SK-N-SH (cell line): ENCODE data around the gene FAM83F. TPM values are rescaled to one million over a fixed set of nuclear protein-coding genes. Genes with fewer than 3 reads are reported as not detected.

ENCODE experiments used
- CTCF ChIA-PET: fragments of 300-600, 350-600 bp; formaldehyde crosslinking; extraction: SDS; loops from one replicate; lab custom pipeline; 2021; lab: Yijun Ruan, JAX
- POLR2A ChIA-PET: fragments of 350-600 bp; sonication (Branson Sonifier 250); formaldehyde crosslinking; extraction: SDS; loops from one replicate; lab custom pipeline; 2020; ENCODE audit warnings: antibody characterized with exemption, inconsistent platforms; lab: Yijun Ruan, JAX
- DNase-seq: peaks from one replicate; pipeline ENCODE4 v3.0.0; 2012
- H2AFZ ChIP-seq: fragments of 200-600 bp; sonication (generic); 2 replicates; pipeline ENCODE4 v1.8.1; 2016; ENCODE audit warnings: antibody characterized with exemption, mild to moderate bottlenecking, low read depth
- H3F3A ChIP-seq: fragments of 200-600 bp; sonication (generic); replicated peaks from 2 replicates; pipeline ENCODE3; 2016; ENCODE audit warnings: antibody characterized with exemption, mild to moderate bottlenecking; ENCODE audit not compliant: insufficient read depth
- H3K27ac ChIP-seq, 2 experiments: fragments of 200-500 bp in 1 of 2; fragments of 200-600 bp in 1 of 2; sonication (Bioruptor generic) in 1 of 2; sonication (generic), shearing (Covaris generic) in 1 of 2; 2 replicates each; pipeline versions ENCODE4 v1.5.1 to v1.6.1; 2014 to 2016; ENCODE audit warnings: low read depth in 2 of 2, inconsistent platforms in 1 of 2, low read length in 1 of 2, mild to moderate bottlenecking in 1 of 2, mixed read lengths in 1 of 2
- H3K27me3 ChIP-seq: fragments of 200-600 bp; sonication (generic), shearing (Covaris generic); 2 replicates; pipeline ENCODE4 v1.6.1; 2016; ENCODE audit warnings: mixed run types; ENCODE audit not compliant: insufficient read depth
- H3K36me3 ChIP-seq, 2 experiments: fragments of 200-500 bp in 1 of 2; fragments of 200-600 bp in 1 of 2; sonication (Bioruptor generic) in 1 of 2; sonication (generic) in 1 of 2; replicated peaks in 1 of 2; 2 replicates each; pipeline versions ENCODE3 to v1.5.1; 2014 to 2016; ENCODE audit warnings: low read length in 1 of 2, mild to moderate bottlenecking in 1 of 2; ENCODE audit not compliant: insufficient read depth in 2 of 2, control insufficient read depth in 1 of 2
- H3K4me1 ChIP-seq, 2 experiments: fragments of 200-500 bp in 1 of 2; fragments of 200-600 bp in 1 of 2; sonication (Bioruptor generic) in 1 of 2; sonication (generic), shearing (Covaris generic) in 1 of 2; 2 replicates each; pipeline versions ENCODE4 v1.5.1 to v1.6.1; 2014 to 2016; ENCODE audit warnings: low read depth in 1 of 2, low read length in 1 of 2, mixed run types in 1 of 2; ENCODE audit not compliant: insufficient read depth in 2 of 2, control insufficient read depth in 1 of 2
- H3K4me2 ChIP-seq: fragments of 200-600 bp; sonication (generic), shearing (Covaris generic); 2 replicates; pipeline ENCODE4 v1.6.1; 2017; ENCODE audit warnings: mixed run types
- H3K4me3 ChIP-seq, 2 experiments: fragments of 200-500 bp in 1 of 2; fragments of 200-600 bp in 1 of 2; sonication (Bioruptor generic) in 1 of 2; sonication (generic), shearing (Covaris generic) in 1 of 2; 2 replicates each; pipeline versions ENCODE4 v1.5.1 to v1.8.1; 2014 to 2016; ENCODE audit warnings: low read depth in 2 of 2, inconsistent platforms in 1 of 2, low read length in 1 of 2, mild to moderate bottlenecking in 1 of 2, mixed read lengths in 1 of 2, moderate library complexity in 1 of 2
- H3K79me2 ChIP-seq: fragments of 200-600 bp; sonication (generic); 2 replicates; pipeline ENCODE4 v1.8.1; 2017; ENCODE audit warnings: mild to moderate bottlenecking; ENCODE audit not compliant: insufficient read depth
- H3K9ac ChIP-seq: fragments of 200-600 bp; sonication (generic); 2 replicates; pipeline ENCODE4 v1.6.1; 2017; ENCODE audit warnings: mixed run types
- H3K9me2 ChIP-seq: fragments of 200-600 bp; sonication (generic); 2 replicates; pipeline ENCODE4 v1.6.1; 2017; ENCODE audit warnings: mixed run types
- H3K9me3 ChIP-seq: fragments of 200-600 bp; sonication (generic); 2 replicates; pipeline ENCODE4 v1.6.1; 2017; ENCODE audit warnings: mixed run types, mild to moderate bottlenecking, moderate library complexity
- H4K20me1 ChIP-seq: fragments of 200-600 bp; sonication (generic); 2 replicates; pipeline ENCODE4 v1.6.1; 2017; ENCODE audit warnings: mild to moderate bottlenecking, mixed run types; ENCODE audit not compliant: insufficient read depth
- EZH2phosphoT487 ChIP-seq: fragments of 200-600 bp; sonication (generic); IDR thresholded peaks from 2 replicates; pipeline ENCODE4 v1.6.1; 2017; ENCODE audit warnings: low read depth, mixed run types, mild to moderate bottlenecking, antibody characterized with exemption, moderate library complexity, borderline replicate concordance
- FOSL2 ChIP-seq: IDR thresholded peaks from 2 replicates; pipeline ENCODE4 v1.4.0; 2012; ENCODE audit warnings: low read depth, mild to moderate bottlenecking, moderate library complexity, borderline replicate concordance
- FOXM1 ChIP-seq: IDR thresholded peaks from 2 replicates; pipeline ENCODE4 v1.4.0; 2012; ENCODE audit warnings: low read depth, mild to moderate bottlenecking
- GABPA ChIP-seq: IDR thresholded peaks from 2 replicates; pipeline ENCODE4 v1.4.0; 2012; ENCODE audit warnings: low read depth, mild to moderate bottlenecking
- GATA2 ChIP-seq: sonication (generic); formaldehyde crosslinking; IDR thresholded peaks from 2 replicates; pipeline ENCODE4 v1.5.0; 2020; ENCODE audit warnings: mild to moderate bottlenecking, missing genetic modification reagents
- JUND ChIP-seq: IDR thresholded peaks from 2 replicates; pipeline ENCODE4 v1.4.0; 2012
- MXI1 ChIP-seq: IDR thresholded peaks from 2 replicates; pipeline ENCODE4 v1.6.1; 2012; ENCODE audit warnings: mild to moderate bottlenecking, low read depth, low read length, improper control_type of control experiment
- NFIC ChIP-seq: IDR thresholded peaks from 2 replicates; pipeline ENCODE4 v1.4.0; 2012; ENCODE audit warnings: borderline replicate concordance
- NRF1 ChIP-seq: IDR thresholded peaks from 2 replicates; pipeline ENCODE4 v1.6.1; 2012; ENCODE audit warnings: low read depth, mild to moderate bottlenecking, low read length
- POLR2AphosphoS5 ChIP-seq: IDR thresholded peaks from 2 replicates; pipeline ENCODE4 v1.6.1; 2012; ENCODE audit warnings: low read depth, low read length
- RAD21 ChIP-seq: IDR thresholded peaks from 2 replicates; pipeline ENCODE4 v1.6.1; 2012; ENCODE audit warnings: mild to moderate bottlenecking, low read length
- RXRA ChIP-seq: IDR thresholded peaks from 2 replicates; pipeline ENCODE4 v1.4.0; 2012; ENCODE audit warnings: low read depth, mild to moderate bottlenecking, borderline replicate concordance
- SIN3A ChIP-seq: IDR thresholded peaks from 2 replicates; pipeline ENCODE4 v1.6.1; 2012; ENCODE audit warnings: low read depth, mild to moderate bottlenecking, low read length, moderate library complexity, borderline replicate concordance
- SMC3 ChIP-seq: IDR thresholded peaks from 2 replicates; pipeline ENCODE4 v1.6.1; 2012; ENCODE audit warnings: low read depth, low read length, improper control_type of control experiment
- TAF1 ChIP-seq: IDR thresholded peaks from 2 replicates; pipeline ENCODE4 v1.6.1; 2012; ENCODE audit warnings: low read depth, mild to moderate bottlenecking, low read length, moderate library complexity, borderline replicate concordance
- YY1 ChIP-seq: IDR thresholded peaks from 2 replicates; pipeline ENCODE4 v1.4.0; 2012; ENCODE audit warnings: low read depth, mild to moderate bottlenecking
- ZBTB33 ChIP-seq: IDR thresholded peaks from 2 replicates; pipeline ENCODE4 v1.4.0; 2012; ENCODE audit warnings: low read depth, borderline replicate concordance
- WGBS: methylation state at CpG from one replicate; pipeline ENCODE4 v1.1.6; 2017; ENCODE audit warnings: low lambda C conversion rate; 5-methylcytosine and 5-hydroxymethylcytosine counted together
- polyA plus RNA-seq, 3 experiments: library from polyadenylated mRNA; depleted of rRNA; stranded (reverse); fragments of >200 nt; gene quantifications; 2 replicates each; pipeline ENCODE4 v1.2.3, GENCODE V29; 2012
- TF ChIP-seq, protein P1 (sequence below): fragments of 150-350 bp; IDR thresholded peaks from 2 replicates; pipeline ENCODE4 v1.6.1; 2016; ENCODE audit warnings: mild to moderate bottlenecking, low read depth, low read length
- TF ChIP-seq, protein P2 (sequence below): IDR thresholded peaks from 2 replicates; pipeline ENCODE4; 2012
- TF ChIP-seq, protein P3 (sequence below): fragments of 150-350 bp; IDR thresholded peaks from 2 replicates; pipeline ENCODE4 v1.6.1; 2017; ENCODE audit warnings: antibody characterized with exemption, low read length, low read depth, borderline replicate concordance

FAM83F gene
- polyA plus RNA-seq, 1 of the 3 experiments (the other 2 are of a cell fraction), result not detected

- ChIA-PET CTCF (no interaction called here), POLR2A (no interaction called here)
- Histone ChIP-seq H3K4me3 (no peak overlapping the region), H3K4me2 (no peak overlapping the region), H3K9me3 (no peaks in the 10 kb centered on the region), H4K20me1 (no peaks in the 10 kb centered on the region), H3K27me3 (no peaks in the 10 kb centered on the region), H3F3A (no peaks in the 10 kb centered on the region), H2AFZ (no peak overlapping the region), H3K9ac (no peak overlapping the region), H3K4me1 (peaks cover 0 to 19% of the 10 kb centered on the region in 2 experiments; a peak in 1 of 4 replicates), H3K27ac (no peak overlapping the region), H3K9me2 (no peaks in the 10 kb centered on the region), H3K79me2 (no peaks in the 10 kb centered on the region), H3K36me3 (no peaks in the 10 kb centered on the region)
- DNase-seq, result no peak
- TF ChIP-seq TAF1, result no peak
- 86% methylated on average over 15 of the region's 35 CpGs for WGBS
Measured at GRCh38 chr22:39995393-39996252, 869 bp downstream of the FAM83F start.

DNA sequence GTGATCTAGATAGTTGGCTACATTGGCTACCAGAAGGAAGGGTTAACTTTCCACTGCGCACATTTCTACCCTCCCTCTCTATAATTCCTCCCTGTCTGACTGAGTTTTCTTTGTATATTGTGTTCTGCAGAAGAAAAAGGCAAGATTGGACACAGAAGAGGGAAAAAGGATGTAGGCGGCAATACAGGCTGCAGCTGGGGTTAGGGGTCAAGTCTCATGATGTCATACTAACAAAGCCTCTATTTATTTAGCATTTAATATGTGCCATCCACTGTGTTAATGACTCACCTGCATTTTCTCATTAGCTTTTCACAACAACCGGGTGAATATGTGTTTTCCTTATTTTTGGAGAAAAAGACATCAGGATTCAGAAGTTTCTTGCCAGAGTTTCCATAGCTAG, 2.0 kb downstream of the FAM83F start:
- DNase-seq, result no peak
- no peaks in the 10 kb centered on the region for H3K79me2 ChIP-seq
- no peaks in the 10 kb centered on the region for H3K36me3 ChIP-seq
- H3K9ac ChIP-seq, result no peak overlapping the region
- no peak overlapping the region for H3K4me3 ChIP-seq
- H4K20me1 ChIP-seq, result no peaks in the 10 kb centered on the region
- no peak overlapping the region for H3K4me2 ChIP-seq
- ChIA-PET CTCF (no interaction called here), POLR2A (interaction anchor here (0.5 kb wide), 1 partner anchor 670 kb away, joined by 3 read pairs; no protein-coding TSS in a partner anchor)
- no peak overlapping the region for H2AFZ ChIP-seq
- H3K9me3 ChIP-seq, result no peaks in the 10 kb centered on the region
- H3K9me2 ChIP-seq, result no peaks in the 10 kb centered on the region
- no peaks in the 10 kb centered on the region for H3F3A ChIP-seq
- TF ChIP-seq POLR2AphosphoS5 (no peak), RXRA (no peak), TAF1 (no peak), YY1 (no peak), FOSL2 (no peak), JUND (no peak), EZH2phosphoT487 (no peak), RAD21 (no peak), NFIC (no peak), ZBTB33 (no peak), SMC3 (no peak), NRF1 (no peak), MXI1 (no peak), GABPA (no peak), SIN3A (no peak), FOXM1 (no peak), GATA2 (CRISPR knock-in tag) (no peak)
- TF ChIP-seq, protein P1, sequence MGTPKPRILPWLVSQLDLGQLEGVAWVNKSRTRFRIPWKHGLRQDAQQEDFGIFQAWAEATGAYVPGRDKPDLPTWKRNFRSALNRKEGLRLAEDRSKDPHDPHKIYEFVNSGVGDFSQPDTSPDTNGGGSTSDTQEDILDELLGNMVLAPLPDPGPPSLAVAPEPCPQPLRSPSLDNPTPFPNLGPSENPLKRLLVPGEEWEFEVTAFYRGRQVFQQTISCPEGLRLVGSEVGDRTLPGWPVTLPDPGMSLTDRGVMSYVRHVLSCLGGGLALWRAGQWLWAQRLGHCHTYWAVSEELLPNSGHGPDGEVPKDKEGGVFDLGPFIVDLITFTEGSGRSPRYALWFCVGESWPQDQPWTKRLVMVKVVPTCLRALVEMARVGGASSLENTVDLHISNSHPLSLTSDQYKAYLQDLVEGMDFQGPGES, result no peak
- TF ChIP-seq, protein P2, sequence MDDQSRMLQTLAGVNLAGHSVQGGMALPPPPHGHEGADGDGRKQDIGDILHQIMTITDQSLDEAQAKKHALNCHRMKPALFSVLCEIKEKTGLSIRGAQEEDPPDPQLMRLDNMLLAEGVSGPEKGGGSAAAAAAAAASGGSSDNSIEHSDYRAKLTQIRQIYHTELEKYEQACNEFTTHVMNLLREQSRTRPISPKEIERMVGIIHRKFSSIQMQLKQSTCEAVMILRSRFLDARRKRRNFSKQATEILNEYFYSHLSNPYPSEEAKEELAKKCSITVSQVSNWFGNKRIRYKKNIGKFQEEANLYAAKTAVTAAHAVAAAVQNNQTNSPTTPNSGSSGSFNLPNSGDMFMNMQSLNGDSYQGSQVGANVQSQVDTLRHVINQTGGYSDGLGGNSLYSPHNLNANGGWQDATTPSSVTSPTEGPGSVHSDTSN, result no peak
- TF ChIP-seq, protein P3, sequence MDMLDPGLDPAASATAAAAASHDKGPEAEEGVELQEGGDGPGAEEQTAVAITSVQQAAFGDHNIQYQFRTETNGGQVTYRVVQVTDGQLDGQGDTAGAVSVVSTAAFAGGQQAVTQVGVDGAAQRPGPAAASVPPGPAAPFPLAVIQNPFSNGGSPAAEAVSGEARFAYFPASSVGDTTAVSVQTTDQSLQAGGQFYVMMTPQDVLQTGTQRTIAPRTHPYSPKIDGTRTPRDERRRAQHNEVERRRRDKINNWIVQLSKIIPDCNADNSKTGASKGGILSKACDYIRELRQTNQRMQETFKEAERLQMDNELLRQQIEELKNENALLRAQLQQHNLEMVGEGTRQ, result no peak
- no peak overlapping the region for H3K27ac ChIP-seq
- H3K4me1 ChIP-seq, result peaks cover 0 to 19% of the 10 kb centered on the region in 2 experiments; a peak in 1 of 4 replicates
- WGBS, result 93% methylated on average over 3 of the region's 3 CpGs
- no peaks in the 10 kb centered on the region for H3K27me3 ChIP-seq
